Astrocyte (in vitro differentiated cells and primary cell): ENCODE measurements around the gene IFT81.

Experiments
- EZH2 ChIP-seq: IDR thresholded peaks from 2 replicates; pipeline ENCODE4 v1.6.1; 2012; ENCODE audit warnings: mild to moderate bottlenecking, low read length, inconsistent platforms; ENCODE audit not compliant: insufficient read depth
- TF ChIP-seq, protein P1 (sequence below): IDR thresholded peaks from 2 replicates; pipeline ENCODE4 v1.5.1; 2011; ENCODE audit warnings: low read depth, mild to moderate bottlenecking, inconsistent platforms, low read length, moderate library complexity; ENCODE audit not compliant: insufficient read depth

DNA sequence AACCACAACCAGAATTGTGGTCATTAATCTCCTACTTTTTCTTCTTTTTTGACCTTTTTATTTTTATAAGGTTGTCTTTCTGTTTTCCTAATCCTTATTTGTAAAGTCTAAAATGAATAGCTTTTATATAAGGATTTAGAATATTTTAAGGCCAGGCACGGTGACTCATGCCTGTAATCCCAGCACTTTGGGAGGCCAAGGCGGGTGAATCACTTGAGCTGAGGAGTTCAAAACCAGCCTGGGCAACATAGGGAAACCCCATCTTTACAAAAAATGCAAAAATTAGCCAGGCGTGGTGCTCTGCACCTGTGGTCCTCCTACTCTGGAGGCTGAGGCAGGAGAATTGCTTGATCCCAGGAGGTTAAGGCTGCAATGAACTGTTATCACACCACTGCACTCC is 55.1 kb downstream of the IFT81 start:
- TF ChIP-seq, protein P1, sequence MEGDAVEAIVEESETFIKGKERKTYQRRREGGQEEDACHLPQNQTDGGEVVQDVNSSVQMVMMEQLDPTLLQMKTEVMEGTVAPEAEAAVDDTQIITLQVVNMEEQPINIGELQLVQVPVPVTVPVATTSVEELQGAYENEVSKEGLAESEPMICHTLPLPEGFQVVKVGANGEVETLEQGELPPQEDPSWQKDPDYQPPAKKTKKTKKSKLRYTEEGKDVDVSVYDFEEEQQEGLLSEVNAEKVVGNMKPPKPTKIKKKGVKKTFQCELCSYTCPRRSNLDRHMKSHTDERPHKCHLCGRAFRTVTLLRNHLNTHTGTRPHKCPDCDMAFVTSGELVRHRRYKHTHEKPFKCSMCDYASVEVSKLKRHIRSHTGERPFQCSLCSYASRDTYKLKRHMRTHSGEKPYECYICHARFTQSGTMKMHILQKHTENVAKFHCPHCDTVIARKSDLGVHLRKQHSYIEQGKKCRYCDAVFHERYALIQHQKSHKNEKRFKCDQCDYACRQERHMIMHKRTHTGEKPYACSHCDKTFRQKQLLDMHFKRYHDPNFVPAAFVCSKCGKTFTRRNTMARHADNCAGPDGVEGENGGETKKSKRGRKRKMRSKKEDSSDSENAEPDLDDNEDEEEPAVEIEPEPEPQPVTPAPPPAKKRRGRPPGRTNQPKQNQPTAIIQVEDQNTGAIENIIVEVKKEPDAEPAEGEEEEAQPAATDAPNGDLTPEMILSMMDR: no peak
- no peak for TF ChIP-seq EZH2
